Heart left ventricle (tissue), 16 donors: Measurements from ENCODE around the gene CLASP2. TPM values are rescaled to one million over a fixed set of nuclear protein-coding genes. Genes with fewer than 3 reads are reported as not detected.
"Not testable (repeated sequence)": the region's sequence is repeated elsewhere in the genome, so short reads cannot be mapped to it uniquely, and the experiment has no call there.

Source experiments
- ATAC-seq, 4 donors: fragments of 200-7000 bp; cut with Tn5 transposase; one replicate each; pipeline ENCODE4 v1.9.1; 2020 to 2022; ENCODE audit warnings: moderate library complexity in 4 of 4, mild to moderate bottlenecking in 3 of 4, moderate number of reproducible peaks in 1 of 4
- DNase-seq, 5 donors: peaks; one replicate each; pipeline ENCODE4 v3.0.0-alpha.2; 2020
- H3K27ac ChIP-seq, 12 donors: fragments of 200-600 bp; sonication (generic) in 4 of 12; one replicate each; pipeline versions ENCODE4 v1.5.0 to v1.8.0; 2016 to 2022; ENCODE audit warnings: mild to moderate bottlenecking in 2 of 12
- H3K27me3 ChIP-seq, 9 donors: fragments of 200-600 bp; sonication (generic) in 2 of 9; one replicate each; pipeline versions ENCODE4 v1.5.1 to v1.8.0; 2016 to 2022; ENCODE audit warnings: mild to moderate bottlenecking in 3 of 9
- H3K36me3 ChIP-seq, 9 donors: fragments of 200-600 bp; sonication (generic) in 2 of 9; one replicate each; pipeline versions ENCODE4 v1.5.0 to v1.8.0; 2018 to 2022; ENCODE audit warnings: mild to moderate bottlenecking in 2 of 9
- H3K4me1 ChIP-seq, 12 donors: fragments of 200-600 bp; sonication (generic) in 4 of 12; one replicate each; pipeline versions ENCODE4 v1.5.0 to v1.8.0; 2016 to 2022; ENCODE audit warnings: mild to moderate bottlenecking in 3 of 12
- H3K4me3 ChIP-seq, 12 donors: fragments of 200-600 bp; sonication (generic) in 4 of 12; one replicate each; pipeline versions ENCODE4 v1.5.0 to v1.8.0; 2017 to 2022; ENCODE audit warnings: mild to moderate bottlenecking in 9 of 12, moderate library complexity in 4 of 12
- H3K9me3 ChIP-seq, 12 donors: fragments of 200-600 bp; sonication (generic) in 4 of 12; one replicate each; pipeline versions ENCODE4 v1.5.0 to v1.8.0; 2016 to 2022; ENCODE audit warnings: mild to moderate bottlenecking in 1 of 12
- POLR2A ChIP-seq, 2 donors: fragments of 450-650 bp; IDR thresholded peaks; one replicate each; pipeline ENCODE4 v1.6.1; 2017; ENCODE audit warnings: antibody characterized with exemption in 2 of 2, mild to moderate bottlenecking in 2 of 2, moderate library complexity in 2 of 2
- whole genome bisulfite sequencing, 4 donors: extraction: QIAGEN DNeasy Blood & Tissue Kit in 2 of 4; methylation state at CpG; one replicate each; pipeline versions ENCODE4 v1.1.5 to v1.1.7; 2013 to 2018; 5-methylcytosine and 5-hydroxymethylcytosine counted together
- intact Hi-C, 10 donors: fragments of 100-400 bp; cut with DNase I; formaldehyde crosslinking; loops; one replicate each; pipeline versions ENCODE4 v1.11.1 to v1.14.2; 2022
- polyA plus RNA-seq, 2 donors: library from polyadenylated mRNA; stranded (reverse); fragments of 200-250 nt; gene quantifications; one replicate each; pipeline ENCODE4 v1.2.3, GENCODE V29; 2013
- total RNA-seq, 9 donors: library from RNA; depleted of rRNA in 2 of 9; stranded (reverse); fragments of >200 nt in 2 of 9; fragmentation: NEBNext Ultra II Directional in 3 of 9; extraction: Animal tissue kit (Norgen Biotek cat#: 25700) in 3 of 9; gene quantifications; one replicate each; pipeline versions ENCODE4 v1.1.0 to v1.2.4, GENCODE V29; 2016 to 2023
- TF ChIP-seq, protein P1 (sequence below), 12 donors: fragments of 200-600 bp; sonication (generic) in 4 of 12; IDR thresholded peaks; one replicate each; pipeline versions ENCODE4 v1.5.0 to v1.8.0; 2018 to 2022; ENCODE audit warnings: antibody characterized with exemption in 12 of 12, mild to moderate bottlenecking in 5 of 12
- donor health status: ischemic (EF 13 %, LVEDD 7.1; RV severe dilation, severe dysfunction).
- donor health status: healthy with polysubstance abuse.
- donor health status: DM: no; HTN: yes; CAD: no.
- donor health status: DM: no; HTN: no; CAD: no.
- donor health status: ischemic (EF 25% LVEDD 6.9; RV normal size, moderate dysfunction).
- donor health status: ischemic (EF 25% LVEDD 5.7; RV mildly dilated, moderate dysfunction).
- donor health status: healthy.
- donor health status: DM: yes; HTN: yes; CAD: no.
- donor health status: ischemic (EF 35%, LVEDD 5.7; RV mildly dilated, moderate dysfunction).
- donor health status: nonischemic (EF 11% LVEDD 7.7; RV severe dilation, severe dysfunction).
- donor health status: DM: yes; HTN: yes; CAD: no.
- donor health status: PGD.
- donor health status: ischemic (EF 29% LVEDD 5.4; RV normal size, mild dysfunction).
- donor health status: nonischemic (EF 23%, LVEDD 6.1; RV moderate dilation, normal function).

Gene CLASP2
- total and polyA plus RNA-seq, 11 donors: 13.3 to 111 (median 78.2) TPM

DNA sequence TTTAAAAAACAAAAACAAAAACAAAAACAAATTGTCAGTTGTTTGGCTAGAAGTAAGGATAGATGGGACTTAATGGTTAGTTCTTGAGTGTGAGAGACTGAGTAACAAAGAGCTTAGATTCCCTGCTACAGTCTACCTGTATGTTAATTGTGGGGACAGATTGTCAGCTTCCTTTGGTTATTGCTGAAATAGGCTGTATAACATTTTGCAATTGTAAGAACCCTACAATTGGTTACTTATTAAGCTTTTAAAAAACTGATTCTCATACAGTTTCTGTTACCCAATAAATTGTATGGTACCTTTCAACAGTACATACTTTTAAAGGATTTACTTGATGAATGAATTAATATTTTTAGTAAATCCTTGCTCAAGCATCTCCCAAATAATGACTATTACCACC, 35.3 kb downstream of the CLASP2 start:
- H3K36me3 ChIP-seq: peaks cover 0 to 68% (median 37%) of the 10 kb centered on the region in 9 donors
- H3K4me1 ChIP-seq: no peaks in the 10 kb centered on the region
- H3K9me3 ChIP-seq: peaks cover 0 to 12% (median 0%) of the 10 kb centered on the region in 12 donors
- TF ChIP-seq POLR2A (IDR thresholded peaks at IDR 0.05): no peak
- TF ChIP-seq, protein P1, sequence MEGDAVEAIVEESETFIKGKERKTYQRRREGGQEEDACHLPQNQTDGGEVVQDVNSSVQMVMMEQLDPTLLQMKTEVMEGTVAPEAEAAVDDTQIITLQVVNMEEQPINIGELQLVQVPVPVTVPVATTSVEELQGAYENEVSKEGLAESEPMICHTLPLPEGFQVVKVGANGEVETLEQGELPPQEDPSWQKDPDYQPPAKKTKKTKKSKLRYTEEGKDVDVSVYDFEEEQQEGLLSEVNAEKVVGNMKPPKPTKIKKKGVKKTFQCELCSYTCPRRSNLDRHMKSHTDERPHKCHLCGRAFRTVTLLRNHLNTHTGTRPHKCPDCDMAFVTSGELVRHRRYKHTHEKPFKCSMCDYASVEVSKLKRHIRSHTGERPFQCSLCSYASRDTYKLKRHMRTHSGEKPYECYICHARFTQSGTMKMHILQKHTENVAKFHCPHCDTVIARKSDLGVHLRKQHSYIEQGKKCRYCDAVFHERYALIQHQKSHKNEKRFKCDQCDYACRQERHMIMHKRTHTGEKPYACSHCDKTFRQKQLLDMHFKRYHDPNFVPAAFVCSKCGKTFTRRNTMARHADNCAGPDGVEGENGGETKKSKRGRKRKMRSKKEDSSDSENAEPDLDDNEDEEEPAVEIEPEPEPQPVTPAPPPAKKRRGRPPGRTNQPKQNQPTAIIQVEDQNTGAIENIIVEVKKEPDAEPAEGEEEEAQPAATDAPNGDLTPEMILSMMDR (IDR thresholded peaks at IDR 0.05): no peak
- no peak overlapping the region for H3K4me3 ChIP-seq
- H3K27ac ChIP-seq: no peak overlapping the region
- intact Hi-C loops: no loop called here
- DNase-seq (no peak), ATAC-seq (no peak)
- H3K27me3 ChIP-seq: no peaks in the 10 kb centered on the region

DNA sequence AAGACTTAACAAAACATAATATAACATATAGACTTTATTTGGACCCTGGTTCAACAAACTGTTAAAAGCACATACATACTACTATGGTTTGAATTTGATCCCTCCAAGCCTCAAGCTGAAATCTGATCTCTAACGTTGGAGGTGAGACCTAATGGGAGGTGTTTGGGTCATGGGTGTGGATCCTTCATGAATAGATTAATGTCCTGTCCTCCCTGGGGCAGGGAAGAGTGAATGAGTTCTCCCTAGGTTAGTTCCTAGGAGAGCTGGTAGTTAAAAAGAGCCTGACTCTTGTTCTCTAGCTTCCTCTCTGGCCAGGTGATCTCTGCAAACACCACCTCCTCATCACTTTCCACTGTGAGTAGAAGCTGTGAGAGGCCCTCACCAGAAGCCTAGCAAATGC, 36.4 kb downstream of the CLASP2 start:
- TF ChIP-seq, protein P1 (IDR thresholded peaks at IDR 0.05): no peak
- no peak for TF ChIP-seq POLR2A (IDR thresholded peaks at IDR 0.05)
- Histone ChIP-seq H3K36me3 (peaks cover 0 to 62% (median 32%) of the 10 kb centered on the region in 9 donors), H3K27ac (no peak overlapping the region), H3K27me3 (no peaks in the 10 kb centered on the region), H3K4me1 (no peaks in the 10 kb centered on the region), H3K4me3 (no peak overlapping the region), H3K9me3 (peaks cover 0 to 13% (median 0%) of the 10 kb centered on the region in 12 donors)
- WGBS, 4 donors: 32 to 47% (median 35%) methylated on average over 1 of the region's 1 CpG
- ATAC-seq: no peak
- DNase-seq: no peak
- intact Hi-C loops: no loop called here

DNA sequence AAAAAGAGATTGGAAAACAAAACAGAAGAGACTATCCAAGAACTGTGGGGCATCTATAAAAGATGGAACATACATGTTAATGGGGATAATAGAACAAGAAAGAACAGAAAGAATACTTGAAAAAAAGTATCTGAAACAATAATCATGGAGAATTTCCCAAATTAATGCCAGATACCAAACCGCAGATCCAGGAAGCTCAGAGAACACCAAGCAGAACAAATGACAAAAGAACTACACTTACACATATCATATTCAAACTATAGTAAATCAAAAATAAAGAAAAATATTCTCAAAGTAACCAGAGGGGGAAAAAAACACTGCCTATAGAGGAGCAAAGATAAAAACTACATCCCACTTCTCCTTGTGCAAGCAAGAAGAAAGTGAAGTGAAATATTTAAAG, 40.0 kb downstream of the CLASP2 start:
- intact Hi-C loops: no loop called here
- no peak overlapping the region for H3K4me3 ChIP-seq
- H3K36me3 ChIP-seq: peaks cover 0 to 44% (median 17%) of the 10 kb centered on the region in 9 donors
- H3K4me1 ChIP-seq: no peaks in the 10 kb centered on the region
- DNase-seq (no peak), ATAC-seq (no peak)
- no peak for TF ChIP-seq POLR2A (IDR thresholded peaks at IDR 0.05)
- TF ChIP-seq, protein P1 (IDR thresholded peaks at IDR 0.05): no peak
- H3K27me3 ChIP-seq: no peaks in the 10 kb centered on the region
- WGBS, 4 donors: 98 to 99% (median 98%) methylated on average over 1 of the region's 1 CpG
- peaks cover 0 to 13% (median 0%) of the 10 kb centered on the region in 12 donors for H3K9me3 ChIP-seq
- H3K27ac ChIP-seq: no peak overlapping the region

DNA sequence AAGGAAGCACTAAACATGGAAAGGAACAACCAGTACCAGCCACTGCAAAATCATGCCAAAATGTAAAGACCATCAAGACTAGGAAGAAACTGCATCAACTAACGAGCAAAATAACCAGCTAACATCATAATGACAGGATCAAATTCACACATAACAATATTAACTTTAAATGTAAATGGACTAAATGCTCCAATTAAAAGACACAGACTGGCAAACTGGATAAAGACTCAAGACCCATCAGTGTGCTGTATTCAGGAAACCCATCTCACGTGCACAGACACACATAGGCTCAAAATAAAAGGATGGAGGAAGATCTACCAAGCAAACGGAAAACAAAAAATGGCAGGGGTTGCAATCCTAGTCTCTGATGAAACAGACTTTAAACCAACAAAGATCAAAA, 44.6 kb downstream of the CLASP2 start:
- peaks cover 0 to 23% (median 5%) of the 10 kb centered on the region in 9 donors for H3K36me3 ChIP-seq
- H3K4me1 ChIP-seq, H3K27ac ChIP-seq, DNase-seq, H3K9me3 ChIP-seq, H3K27me3 ChIP-seq, ATAC-seq, H3K4me3 ChIP-seq, intact Hi-C loops: not testable (repeated sequence)
- WGBS, 4 donors: 95 to 96% (median 95%) methylated on average over 2 of the region's 3 CpGs

DNA sequence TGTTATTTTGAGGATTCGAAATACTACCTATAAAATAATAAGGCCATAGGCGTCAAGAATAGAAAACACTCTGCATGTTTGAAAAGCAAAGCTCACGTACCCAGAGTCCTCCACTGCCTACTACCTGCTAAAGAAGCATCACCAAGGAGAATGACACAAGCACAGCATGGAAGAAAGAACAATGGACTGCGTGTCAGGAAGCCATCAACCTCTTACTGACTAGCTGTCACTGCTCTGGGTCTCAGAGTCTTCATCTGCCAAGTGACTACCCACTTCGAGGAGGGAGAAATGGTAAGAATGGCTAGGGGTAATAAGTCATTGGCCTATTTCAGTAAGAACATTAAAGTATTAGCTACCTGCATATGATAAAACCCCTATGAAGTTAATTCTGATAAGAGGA, 49.4 kb downstream of the CLASP2 start:
- no peak for DNase-seq
- Histone ChIP-seq H3K27me3 (no peaks in the 10 kb centered on the region), H3K27ac (no peak overlapping the region), H3K4me3 (no peak overlapping the region), H3K4me1 (peaks cover 0 to 14% (median 0%) of the 10 kb centered on the region in 12 donors), H3K9me3 (no peaks in the 10 kb centered on the region), H3K36me3 (peaks cover 0 to 15% (median 5%) of the 10 kb centered on the region in 9 donors)
- TF ChIP-seq POLR2A (IDR thresholded peaks at IDR 0.05): no peak
- TF ChIP-seq, protein P1 (IDR thresholded peaks at IDR 0.05): no peak
- intact Hi-C loops: loop anchor here in 1 of 10 donors (5.0 kb wide), 1 partner anchor 39 kb away; no protein-coding TSS in a partner anchor
- 89 to 94% (median 91%) methylated on average over 5 of the region's 5 CpGs for WGBS, 4 donors
- ATAC-seq: no peak
